DMS53 treated with DMSO at 0.1 percent for 48 hours (cell line): Measurements from ENCODE around the gene PPP4R2.
A peak's percentile ranks its signal among the peaks of the same experiment; 100 is the strongest.

ENCODE experiments used
- DNase-seq: peaks from one replicate; lab custom pipeline; 2025; ENCODE audit not compliant: unreplicated experiment; lab: John Stamatoyannopoulos, UW

Gene PPP4R2, protein sequence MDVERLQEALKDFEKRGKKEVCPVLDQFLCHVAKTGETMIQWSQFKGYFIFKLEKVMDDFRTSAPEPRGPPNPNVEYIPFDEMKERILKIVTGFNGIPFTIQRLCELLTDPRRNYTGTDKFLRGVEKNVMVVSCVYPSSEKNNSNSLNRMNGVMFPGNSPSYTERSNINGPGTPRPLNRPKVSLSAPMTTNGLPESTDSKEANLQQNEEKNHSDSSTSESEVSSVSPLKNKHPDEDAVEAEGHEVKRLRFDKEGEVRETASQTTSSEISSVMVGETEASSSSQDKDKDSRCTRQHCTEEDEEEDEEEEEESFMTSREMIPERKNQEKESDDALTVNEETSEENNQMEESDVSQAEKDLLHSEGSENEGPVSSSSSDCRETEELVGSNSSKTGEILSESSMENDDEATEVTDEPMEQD

GRCh38 chr3:72996473-72997333 is at the start of gene PPP4R2:
Gene PPP4R2, plus strand, starts transcription at chr3:72996811. Its CDS starts 227 bp downstream, at chr3:72997038.
- peak; percentile 22 for DNase-seq

GRCh38 chr3:72947715-72948490 is 48.7 kb upstream of the PPP4R2 start:
- no peak for DNase-seq

DNA sequence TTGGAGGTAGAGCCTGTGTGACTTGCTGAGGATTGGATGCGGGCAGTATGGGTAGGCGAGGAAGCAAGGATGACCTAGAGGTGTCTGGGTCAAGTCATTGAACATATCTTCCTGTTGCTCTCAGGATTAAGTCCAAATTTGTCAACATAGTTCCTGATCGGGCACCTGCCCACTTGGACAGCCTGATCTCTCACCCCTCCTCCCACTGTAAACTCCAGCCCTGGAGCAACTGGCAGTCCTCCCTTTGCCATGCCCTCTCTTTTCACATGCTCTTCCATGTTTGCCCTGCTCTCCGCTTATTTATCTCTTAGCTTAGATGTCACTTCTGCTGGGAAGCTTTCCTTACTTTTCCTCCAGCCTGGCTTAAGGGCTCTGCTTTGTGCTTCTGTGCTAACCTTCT is 47.6 kb upstream of the PPP4R2 start:
- DNase-seq = no peak

- DNase-seq = no peak
Observed at GRCh38 chr3:72950372-72950771, 46.2 kb upstream of the PPP4R2 start.

DNA sequence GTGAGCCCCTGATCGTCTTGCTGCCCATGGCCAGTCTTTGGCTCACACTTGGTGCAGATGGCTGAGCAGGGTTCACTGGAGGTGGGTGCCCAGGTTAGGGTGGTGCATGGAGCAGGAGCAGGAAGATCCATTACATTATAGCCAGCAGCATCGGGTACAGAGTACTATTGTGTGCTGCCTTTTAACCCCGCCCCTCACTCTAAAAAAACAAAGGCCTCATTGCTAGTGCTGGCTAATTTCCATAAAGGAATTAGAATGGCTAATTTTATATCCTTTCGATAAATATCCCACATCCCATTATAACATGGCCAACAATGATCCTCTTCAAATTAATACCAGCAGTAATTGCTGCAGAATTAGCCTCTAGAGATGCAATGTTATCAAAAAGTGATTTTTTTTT is 45.8 kb upstream of the PPP4R2 start:
- no peak for DNase-seq

- no peak for DNase-seq
Observed at GRCh38 chr3:72951259-72951722, 45.3 kb upstream of the PPP4R2 start.

- no peak for DNase-seq
Observed at GRCh38 chr3:72953325-72953956, 43.2 kb upstream of the PPP4R2 start.

DNA sequence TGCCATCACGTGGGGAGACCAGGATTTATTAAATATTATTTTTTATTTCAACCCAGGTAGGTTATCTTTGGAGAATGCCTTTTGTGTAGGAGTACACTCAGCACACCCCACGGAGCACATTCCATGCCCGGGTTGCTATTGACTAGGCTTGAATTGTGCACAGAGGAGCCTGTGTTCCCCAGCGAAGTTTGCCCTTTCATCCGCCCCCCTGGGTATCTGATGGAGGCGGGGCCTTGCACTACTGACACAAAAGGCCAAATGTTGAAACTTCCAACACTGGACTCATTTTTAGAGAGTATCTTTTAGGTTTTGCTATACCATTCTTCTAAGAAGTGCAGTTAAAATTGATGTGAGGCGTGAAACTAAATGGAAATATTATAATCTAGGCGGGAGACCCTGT is 39.3 kb upstream of the PPP4R2 start:
- DNase-seq = no peak

DNA sequence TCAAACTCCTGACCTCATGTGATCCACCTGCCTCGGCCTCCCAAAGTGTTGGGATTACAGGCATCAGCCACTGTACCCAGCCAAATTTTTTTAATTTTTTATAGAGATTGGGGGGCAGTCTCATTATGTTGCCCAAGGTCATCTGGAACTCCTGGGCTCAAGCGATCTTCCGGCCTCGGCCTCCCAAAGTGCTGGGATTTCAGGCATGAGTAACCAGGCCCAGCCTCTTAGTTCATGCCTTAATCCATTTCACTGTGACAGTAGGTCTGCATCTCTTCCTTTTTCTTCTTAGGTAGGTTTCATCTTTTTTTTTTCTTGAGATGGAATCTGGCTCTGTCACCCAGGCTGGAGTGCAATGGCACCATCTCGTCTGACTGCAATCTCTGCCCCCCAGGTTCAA is 37.3 kb upstream of the PPP4R2 start:
- no peak for DNase-seq

- DNase-seq = no peak
Observed at GRCh38 chr3:72960812-72961518, 35.6 kb upstream of the PPP4R2 start.

DNA sequence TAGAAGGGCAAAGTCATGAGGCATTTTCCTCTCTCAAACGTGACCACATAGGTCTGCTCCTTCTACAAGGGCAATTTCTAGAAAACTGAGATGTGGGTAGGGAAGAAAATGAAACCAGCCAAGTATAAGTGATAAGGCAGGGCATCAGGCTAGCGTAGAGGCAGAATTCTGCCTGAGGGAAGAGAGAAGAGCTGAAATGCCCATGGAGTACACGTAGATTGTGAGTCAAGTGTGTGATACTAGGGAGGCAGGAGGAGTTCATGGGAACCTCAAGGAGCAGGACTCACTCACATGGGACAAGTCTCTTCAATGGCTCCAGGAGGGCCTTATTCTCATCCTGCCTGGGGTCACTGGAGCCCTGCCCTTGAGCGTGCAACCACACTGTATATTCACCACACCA is 34.9 kb upstream of the PPP4R2 start:
- DNase-seq = no peak

DNA sequence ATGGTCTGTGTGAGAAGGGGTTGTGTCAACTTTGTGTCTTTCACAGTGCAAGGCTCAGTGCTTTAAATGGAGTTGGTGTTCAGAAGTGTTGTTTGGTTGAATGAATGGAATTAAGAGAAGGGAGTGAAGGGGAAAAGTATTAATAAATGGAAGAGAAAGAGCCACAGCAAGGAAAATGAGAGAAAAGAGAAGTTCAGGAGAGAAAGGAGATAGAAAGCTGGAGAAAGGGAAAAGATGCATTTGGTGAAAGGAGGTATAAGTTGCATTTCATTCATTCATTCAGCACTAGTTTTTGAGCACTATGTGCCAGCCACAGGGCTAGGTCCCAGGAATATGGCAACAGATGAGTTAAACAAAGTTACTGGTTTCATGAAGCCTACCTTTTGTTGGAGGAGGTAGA is 34.3 kb upstream of the PPP4R2 start:
- DNase-seq = no peak

DNA sequence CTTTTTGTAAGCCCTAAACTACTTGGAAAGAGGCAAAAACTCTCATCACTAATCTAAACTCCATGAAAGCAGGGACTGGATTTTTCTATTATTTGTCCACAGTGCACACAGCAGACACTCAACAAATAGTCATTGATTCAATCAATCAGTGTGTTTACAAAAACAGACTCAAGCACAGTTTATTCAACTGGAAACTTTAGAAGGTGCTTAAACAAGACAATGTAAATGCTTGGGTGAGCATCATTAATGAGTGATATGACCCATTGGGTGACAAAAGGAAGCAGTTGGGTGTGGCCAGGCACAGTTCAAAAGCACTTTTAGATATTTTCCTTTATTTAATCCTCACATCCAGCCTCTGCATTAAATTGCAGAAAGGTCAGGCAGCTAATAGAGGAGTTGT is 32.0 kb upstream of the PPP4R2 start:
- no peak for DNase-seq

- DNase-seq = no peak
Observed at GRCh38 chr3:72968266-72968664, 28.3 kb upstream of the PPP4R2 start.

DNA sequence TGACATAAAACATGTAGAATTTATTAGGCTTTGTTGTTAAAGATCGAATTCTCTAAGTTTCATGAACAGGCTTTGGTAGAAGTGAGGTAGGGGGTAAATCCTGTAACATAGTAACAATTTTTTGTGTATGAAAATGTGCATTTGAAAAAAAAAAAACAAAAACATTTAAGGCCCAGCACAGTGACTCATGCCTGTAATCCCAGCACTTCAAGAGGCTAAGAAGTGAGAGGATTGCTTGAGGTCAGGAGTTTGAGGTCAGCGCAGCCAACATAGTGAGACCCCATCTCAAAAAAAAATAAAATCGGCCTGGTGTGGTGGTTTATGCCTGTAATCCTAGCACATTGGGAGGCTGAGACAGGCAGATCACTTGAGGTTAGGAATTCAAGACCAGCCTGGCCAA is 26.8 kb upstream of the PPP4R2 start:
- no peak for DNase-seq

- no peak for DNase-seq
Observed at GRCh38 chr3:72970942-72971341, 25.7 kb upstream of the PPP4R2 start.

DNA sequence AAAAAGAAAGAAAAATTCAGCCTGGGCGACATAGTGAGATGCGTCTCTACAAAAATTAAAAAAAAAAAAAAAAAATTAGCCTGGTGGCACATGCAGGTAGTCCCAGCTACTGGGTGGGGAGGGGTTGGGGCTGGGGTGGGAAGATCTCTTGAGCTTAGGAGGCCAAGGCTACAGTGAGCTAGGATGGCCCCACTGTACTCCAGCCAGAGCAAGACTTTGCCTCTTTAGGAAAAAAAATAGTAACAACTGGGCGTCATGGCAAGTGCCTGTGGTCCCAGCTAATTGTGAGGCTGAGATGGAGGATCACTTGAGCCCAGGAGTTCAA is 23.9 kb upstream of the PPP4R2 start:
- no peak for DNase-seq

DNA sequence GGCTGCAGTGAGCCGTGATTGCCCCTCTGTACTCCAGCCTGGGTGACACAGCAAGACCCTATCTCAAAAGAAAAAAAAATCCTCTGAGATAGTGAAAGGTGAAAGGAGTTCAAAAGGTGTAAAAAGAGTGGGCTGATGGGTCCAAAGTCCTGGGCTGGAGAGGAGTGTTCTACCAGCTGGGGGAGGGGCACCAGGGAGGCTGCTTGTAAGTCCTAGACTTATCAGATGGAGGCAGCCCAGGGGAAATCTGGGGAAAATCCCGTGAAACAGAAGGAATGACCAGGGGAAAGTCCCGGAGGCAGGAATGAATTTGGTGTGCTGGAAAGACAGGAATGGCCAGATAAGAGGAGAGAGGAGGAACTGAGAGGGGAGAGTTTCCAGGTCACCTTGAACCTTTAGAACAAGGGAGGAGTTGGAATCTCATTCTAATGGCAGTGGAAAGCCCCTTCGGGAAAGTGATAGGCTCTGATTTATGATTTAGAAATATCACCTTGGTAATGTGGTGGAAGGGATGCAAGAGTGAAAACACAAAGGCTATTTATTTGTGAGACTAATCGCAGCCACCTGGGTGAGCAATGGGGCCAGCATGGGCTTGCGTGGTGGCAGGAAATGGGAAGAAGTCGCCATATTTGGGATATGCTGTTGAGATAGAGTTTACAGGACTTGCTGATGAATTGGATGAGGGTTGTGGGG is 23.4 kb upstream of the PPP4R2 start:
- DNase-seq = no peak

GRCh38 chr3:72973786-72974185 is 22.8 kb upstream of the PPP4R2 start:
- DNase-seq = no peak

GRCh38 chr3:72974956-72975355 is 21.7 kb upstream of the PPP4R2 start:
- DNase-seq = no peak
